ENCODE data around the gene HOXD12.

HOXD12 gene

GRCh38 chr2:176107731-176108181, 8.2 kb downstream of the HOXD12 start:
- DNase-seq = peak; percentile 71

GRCh38 chr2:176109192-176109901, 9.8 kb downstream of the HOXD12 start:
- no peak for DNase-seq

GRCh38 chr2:176109946-176110345, 10.4 kb downstream of the HOXD12 start:
- DNase-seq = no peak

- DNase-seq = no peak
Measured at GRCh38 chr2:176110415-176111308, 11.1 kb downstream of the HOXD12 start.

- peak; percentile 93 for DNase-seq
Measured at GRCh38 chr2:176111309-176111663, 11.7 kb downstream of the HOXD12 start.

- peak; percentile 33 for DNase-seq
Measured at GRCh38 chr2:176111846-176112374, 12.3 kb downstream of the HOXD12 start.

- no peak for DNase-seq
Measured at GRCh38 chr2:176112375-176113302, 13.0 kb downstream of the HOXD12 start.

- DNase-seq = peak; percentile 90
Measured at GRCh38 chr2:176114120-176114929, 14.7 kb downstream of the HOXD12 start.

- DNase-seq = no peak
Measured at GRCh38 chr2:176114930-176115625, 15.5 kb downstream of the HOXD12 start.

DNA sequence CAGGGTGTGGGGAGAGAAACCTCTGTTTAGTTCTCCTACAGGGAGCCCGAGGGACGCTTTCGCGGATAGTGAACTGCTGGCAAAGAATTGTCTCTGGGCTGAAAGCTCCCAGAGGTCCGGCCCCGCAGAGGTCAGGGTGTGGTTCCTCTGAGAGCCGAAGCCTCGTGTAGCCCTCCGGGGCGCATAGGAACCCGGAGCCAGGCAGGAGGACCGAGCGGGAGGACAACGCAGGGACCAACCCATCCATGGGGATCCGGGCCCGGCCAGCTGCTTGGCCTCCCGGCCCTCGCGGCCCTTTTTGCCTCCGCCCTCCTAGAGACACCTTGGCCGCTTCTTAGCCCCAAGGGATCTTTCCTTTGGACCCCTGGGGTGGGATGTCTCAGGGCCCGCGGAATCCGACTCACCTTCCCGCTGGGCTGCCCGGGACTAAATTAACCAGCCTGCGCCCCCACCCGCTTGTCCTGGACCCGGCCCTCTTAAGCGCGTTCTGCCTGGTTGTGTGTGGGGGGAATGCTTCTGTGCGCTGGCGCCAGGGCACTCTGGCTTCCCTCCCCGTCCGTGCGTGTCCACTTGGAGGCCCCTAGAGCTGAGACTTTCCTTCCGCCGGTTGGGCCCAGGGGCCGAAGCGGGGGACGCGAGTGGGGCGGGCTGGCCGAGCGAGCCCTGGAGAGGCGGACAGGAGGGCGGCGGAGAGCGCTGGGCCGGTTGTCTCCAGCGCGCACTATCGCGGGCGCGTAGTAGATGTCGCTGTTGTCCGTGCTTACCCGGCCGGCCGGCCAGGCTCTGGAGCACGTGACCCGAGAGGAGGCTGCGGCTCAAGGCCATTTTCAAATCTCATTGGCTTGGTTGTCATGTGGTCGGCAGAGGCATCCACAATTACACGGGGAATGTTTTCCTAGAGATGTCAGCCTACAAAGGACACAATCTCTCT, 16.6 kb downstream of the HOXD12 start, which contains the start of gene HOXD10:
TSS of gene HOXD10 (plus strand) at position 896 of the 931 bp plus-strand sequence. CDS start 56 bp downstream, outside the sequence.
- peak; percentile 92 for DNase-seq

- no peak for DNase-seq
Measured at GRCh38 chr2:176117162-176117822, 17.7 kb downstream of the HOXD12 start.

GRCh38 chr2:176117823-176118371, 18.3 kb downstream of the HOXD12 start:
- no peak for DNase-seq

DNA sequence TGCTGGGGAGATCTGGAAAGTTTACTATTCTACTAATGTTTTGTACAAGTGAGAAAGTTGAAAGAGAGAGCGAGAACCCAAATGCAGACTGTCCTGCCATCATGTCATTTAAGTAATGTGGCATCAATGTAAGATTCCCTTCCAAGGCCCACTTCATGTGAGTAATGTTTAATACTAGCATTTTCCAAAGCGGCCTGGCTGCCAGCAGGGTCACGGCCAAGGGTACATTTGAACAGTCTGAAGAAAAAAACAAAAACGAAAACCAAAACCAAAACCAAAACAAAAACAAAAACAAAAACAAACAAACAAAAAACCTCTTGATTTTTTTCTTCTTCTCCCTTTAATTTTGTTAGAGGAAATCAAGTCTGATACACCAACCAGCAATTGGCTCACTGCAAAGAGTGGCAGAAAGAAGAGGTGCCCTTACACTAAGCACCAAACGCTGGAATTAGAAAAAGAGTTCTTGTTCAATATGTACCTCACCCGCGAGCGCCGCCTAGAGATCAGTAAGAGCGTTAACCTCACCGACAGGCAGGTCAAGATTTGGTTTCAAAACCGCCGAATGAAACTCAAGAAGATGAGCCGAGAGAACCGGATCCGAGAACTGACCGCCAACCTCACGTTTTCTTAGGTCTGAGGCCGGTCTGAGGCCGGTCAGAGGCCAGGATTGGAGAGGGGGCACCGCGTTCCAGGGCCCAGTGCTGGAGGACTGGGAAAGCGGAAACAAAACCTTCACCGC, 19.2 kb downstream of the HOXD12 start:
- peak; percentile 87 for DNase-seq

GRCh38 chr2:176120364-176121189, 21.0 kb downstream of the HOXD12 start:
- no peak for DNase-seq

DNA sequence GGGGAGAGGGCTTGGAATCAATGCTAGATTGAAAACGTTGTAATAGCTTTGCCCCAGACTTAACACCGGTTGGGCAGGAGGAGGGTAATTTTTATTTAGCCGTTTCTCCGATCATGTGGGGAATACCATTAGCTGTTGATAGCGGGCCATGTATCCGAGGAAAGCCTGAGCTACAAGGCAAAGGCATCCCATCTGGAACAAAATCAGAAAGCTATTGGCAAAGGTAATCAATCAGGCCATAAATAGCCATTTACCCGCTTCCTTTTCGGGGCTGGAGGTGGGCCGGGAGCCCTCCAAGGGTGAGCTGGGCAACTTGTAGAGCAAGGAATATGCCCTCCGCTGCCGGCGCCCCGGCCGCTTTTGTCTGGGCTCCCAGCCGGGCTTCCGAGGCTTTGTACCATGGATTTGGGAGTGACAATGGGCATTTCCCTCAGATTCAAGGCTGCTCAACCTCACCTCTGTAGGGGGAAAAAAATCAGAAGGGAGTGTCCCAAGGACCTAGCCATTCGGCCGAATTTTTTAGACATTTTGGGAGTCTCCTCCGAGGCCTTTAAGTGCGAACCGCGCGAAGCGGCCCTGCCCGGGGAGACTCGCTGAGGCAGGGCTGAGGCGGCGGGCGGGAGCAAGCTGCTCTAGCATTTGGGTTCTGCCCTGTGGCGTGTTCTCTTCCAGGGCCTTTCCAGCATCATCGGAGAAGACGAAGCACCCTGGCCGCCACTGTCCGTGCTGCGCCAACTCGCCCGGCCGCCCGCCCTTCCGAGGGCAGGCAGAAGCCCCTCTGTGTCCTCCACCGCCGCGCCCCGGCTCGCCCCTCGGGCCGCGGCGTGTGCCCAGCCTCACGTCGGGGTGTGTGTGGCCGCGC, 21.8 kb downstream of the HOXD12 start:
- no peak for DNase-seq

GRCh38 chr2:176122052-176122682, 22.6 kb downstream of the HOXD12 start:
- DNase-seq = peak; percentile 94

All from DMS53 (cell line).